ENCODE data around the gene NOVA2. TPM values are rescaled to one million over a fixed set of nuclear protein-coding genes. Genes with fewer than 3 reads are reported as not detected.

Gene NOVA2
- total RNA-seq, 4 donors from 2014 or later = 0.41 to 2.2 (median 1.00) TPM; not detected in 1

- Histone ChIP-seq H3K4me1 (peaks cover 0 to 5% (median 0%) of the 10 kb centered on the region in 4 donors), H3K9me3 (no peaks in the 10 kb centered on the region), H3K27me3 (peaks cover 32% of the 10 kb centered on the region), H3K36me3 (no peaks in the 10 kb centered on the region), H3K27ac (no peak overlapping the region), H3K4me3 (no peak overlapping the region)
- no peak for TF ChIP-seq EP300 (IDR thresholded peaks at IDR 0.05; ENCODE audit: low read depth)
- TF ChIP-seq, protein P1, sequence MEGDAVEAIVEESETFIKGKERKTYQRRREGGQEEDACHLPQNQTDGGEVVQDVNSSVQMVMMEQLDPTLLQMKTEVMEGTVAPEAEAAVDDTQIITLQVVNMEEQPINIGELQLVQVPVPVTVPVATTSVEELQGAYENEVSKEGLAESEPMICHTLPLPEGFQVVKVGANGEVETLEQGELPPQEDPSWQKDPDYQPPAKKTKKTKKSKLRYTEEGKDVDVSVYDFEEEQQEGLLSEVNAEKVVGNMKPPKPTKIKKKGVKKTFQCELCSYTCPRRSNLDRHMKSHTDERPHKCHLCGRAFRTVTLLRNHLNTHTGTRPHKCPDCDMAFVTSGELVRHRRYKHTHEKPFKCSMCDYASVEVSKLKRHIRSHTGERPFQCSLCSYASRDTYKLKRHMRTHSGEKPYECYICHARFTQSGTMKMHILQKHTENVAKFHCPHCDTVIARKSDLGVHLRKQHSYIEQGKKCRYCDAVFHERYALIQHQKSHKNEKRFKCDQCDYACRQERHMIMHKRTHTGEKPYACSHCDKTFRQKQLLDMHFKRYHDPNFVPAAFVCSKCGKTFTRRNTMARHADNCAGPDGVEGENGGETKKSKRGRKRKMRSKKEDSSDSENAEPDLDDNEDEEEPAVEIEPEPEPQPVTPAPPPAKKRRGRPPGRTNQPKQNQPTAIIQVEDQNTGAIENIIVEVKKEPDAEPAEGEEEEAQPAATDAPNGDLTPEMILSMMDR (IDR thresholded peaks at IDR 0.05) = no peak
- TF ChIP-seq POLR2A (IDR thresholded peaks at IDR 0.05) = no peak
- no peak for TF ChIP-seq POLR2AphosphoS5 (IDR thresholded peaks at IDR 0.05)
- 89% methylated on average over 1 of the region's 1 CpG; no CpG with 5 or more reads in 1 of the 2 donors for WGBS, 2 donors (ENCODE audit: low coverage in 1 of 2)
- intact Hi-C loops (cut with DNase I; ENCODE audit: low total_unique reads) (no loop called here), in situ Hi-C loops (cut with MboI; ENCODE audit: low pct_ligation_motif_present in 1 of 4, low pct_unique_long_range_greater_than_20kb in 1 of 4, low sequenced_read_pairs in 3 of 4) (no loop called here)
- DNase-seq = no peak
Observed at GRCh38 chr19:45947926-45948325, 25.7 kb downstream of the NOVA2 start.

GRCh38 chr19:45940515-45940805, 33.2 kb downstream of the NOVA2 start:
- no peak overlapping the region for H3K27ac ChIP-seq
- TF ChIP-seq POLR2AphosphoS5 (IDR thresholded peaks at IDR 0.05) = no peak
- TF ChIP-seq, protein P1 (IDR thresholded peaks at IDR 0.05) = no peak
- TF ChIP-seq EP300 (IDR thresholded peaks at IDR 0.05; ENCODE audit: low read depth) = no peak
- no peak for TF ChIP-seq POLR2A (IDR thresholded peaks at IDR 0.05)
- no peaks in the 10 kb centered on the region for H3K9me3 ChIP-seq
- H3K36me3 ChIP-seq = no peaks in the 10 kb centered on the region
- H3K4me1 ChIP-seq = no peaks in the 10 kb centered on the region
- peaks cover 46% of the 10 kb centered on the region for H3K27me3 ChIP-seq
- in situ Hi-C loops (cut with MboI; ENCODE audit: low pct_ligation_motif_present in 1 of 4, low pct_unique_long_range_greater_than_20kb in 1 of 4, low sequenced_read_pairs in 3 of 4) (no loop called here), intact Hi-C loops (cut with DNase I; ENCODE audit: low total_unique reads) (no loop called here)
- WGBS, 2 donors (ENCODE audit: low coverage in 1 of 2) = 88% methylated on average over 29 of the region's 32 CpGs; no CpG with 5 or more reads in 1 of the 2 donors
- DNase-seq = no peak
- H3K4me3 ChIP-seq = no peak overlapping the region

DNA sequence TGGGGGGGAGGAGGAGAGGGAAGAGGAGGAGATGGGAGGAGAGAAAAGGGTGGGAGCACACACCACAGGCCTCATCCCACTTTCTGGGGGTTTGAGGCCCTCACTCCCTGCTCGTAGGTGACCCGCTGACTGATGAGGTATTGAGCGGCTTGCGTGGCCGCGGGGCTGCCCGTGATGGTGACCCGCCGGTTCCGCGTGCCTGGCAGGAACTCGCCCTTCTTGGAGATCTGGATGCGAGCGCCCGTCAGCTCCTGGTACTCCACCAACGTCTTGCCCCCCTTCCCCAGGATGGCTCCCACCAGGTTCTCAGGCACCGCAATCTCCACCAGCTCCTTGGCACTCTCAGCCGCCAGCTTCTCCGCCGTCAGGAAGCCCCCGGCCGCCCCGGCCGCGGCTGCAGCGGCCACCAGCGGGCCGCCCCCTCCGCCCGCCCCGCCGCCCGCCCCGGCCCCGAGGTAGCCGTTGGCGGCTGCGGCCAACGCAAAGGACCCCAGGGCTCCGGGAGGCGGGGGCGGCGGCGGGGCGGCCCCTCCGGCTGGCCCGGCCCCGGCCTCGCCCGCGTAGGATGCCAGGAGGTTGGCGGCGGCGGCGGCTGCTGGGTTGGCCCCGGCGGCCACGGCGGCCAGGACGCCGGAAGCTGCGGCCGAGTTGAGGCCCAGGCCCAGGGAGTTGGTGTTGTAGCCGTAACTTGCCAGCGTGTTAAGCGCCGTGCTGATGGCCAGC, 33.7 kb downstream of the NOVA2 start:
- Histone ChIP-seq H3K4me1 (no peaks in the 10 kb centered on the region), H3K27me3 (peaks cover 51% of the 10 kb centered on the region), H3K4me3 (no peak overlapping the region), H3K36me3 (no peaks in the 10 kb centered on the region), H3K9me3 (no peaks in the 10 kb centered on the region), H3K27ac (no peak overlapping the region)
- DNase-seq = no peak
- 0 to 63% methylated on average over 1 to 43 of the region's 67 CpGs for WGBS, 2 donors (ENCODE audit: low coverage in 1 of 2)
- in situ Hi-C loops (cut with MboI; ENCODE audit: low pct_ligation_motif_present in 1 of 4, low pct_unique_long_range_greater_than_20kb in 1 of 4, low sequenced_read_pairs in 3 of 4) = no loop called here
- intact Hi-C loops (cut with DNase I; ENCODE audit: low total_unique reads) = no loop called here
- no peak for TF ChIP-seq POLR2AphosphoS5 (IDR thresholded peaks at IDR 0.05)
- TF ChIP-seq EP300 (IDR thresholded peaks at IDR 0.05; ENCODE audit: low read depth) = no peak
- TF ChIP-seq POLR2A (IDR thresholded peaks at IDR 0.05) = no peak
- TF ChIP-seq, protein P1 (IDR thresholded peaks at IDR 0.05) = no peak

- intact Hi-C loops (cut with DNase I; ENCODE audit: low total_unique reads) = no loop called here
- 67 to 76% methylated on average over 1 to 3 of the region's 3 CpGs for WGBS, 2 donors (ENCODE audit: low coverage in 1 of 2)
- in situ Hi-C loops (cut with MboI; ENCODE audit: low pct_ligation_motif_present in 1 of 4, low pct_unique_long_range_greater_than_20kb in 1 of 4, low sequenced_read_pairs in 3 of 4) = no loop called here
- no peak overlapping the region for H3K27ac ChIP-seq
- TF ChIP-seq EP300 (IDR thresholded peaks at IDR 0.05; ENCODE audit: low read depth) (no peak), POLR2AphosphoS5 (IDR thresholded peaks at IDR 0.05) (no peak), POLR2A (IDR thresholded peaks at IDR 0.05) (no peak)
- TF ChIP-seq, protein P1 (IDR thresholded peaks at IDR 0.05) = no peak
- no peaks in the 10 kb centered on the region for H3K9me3 ChIP-seq
- DNase-seq = no peak
- H3K27me3 ChIP-seq = peaks cover 55% of the 10 kb centered on the region
- H3K4me1 ChIP-seq = no peaks in the 10 kb centered on the region
- H3K36me3 ChIP-seq = no peaks in the 10 kb centered on the region
- H3K4me3 ChIP-seq = no peak overlapping the region
Observed at GRCh38 chr19:45938733-45939319, 34.8 kb downstream of the NOVA2 start.

All from transverse colon (tissue), 4 donors.